Osteoblast (primary cell): Measurements from ENCODE around the gene DMXL2. TPM values are rescaled to one million over a fixed set of nuclear protein-coding genes. Genes with fewer than 3 reads are reported as not detected.

ENCODE experiments used
- DNase-seq: peaks from one replicate; pipeline ENCODE4 v3.0.0; 2011; ENCODE audit warnings: low spot score, mixed read lengths; ENCODE audit not compliant: insufficient read length; ENCODE audit errors: missing footprints
- H2AFZ ChIP-seq: 2 replicates; pipeline ENCODE4 v1.6.0; 2011; ENCODE audit warnings: mild to moderate bottlenecking, low read length
- H3K27ac ChIP-seq: 2 replicates; pipeline ENCODE4 v1.5.1; 2011; ENCODE audit warnings: mild to moderate bottlenecking, low read depth, low read length, moderate library complexity
- H3K27me3 ChIP-seq: 2 replicates; pipeline ENCODE4 v1.6.0; 2012; ENCODE audit warnings: mild to moderate bottlenecking, control low read depth, inconsistent platforms, low read length, moderate library complexity; ENCODE audit not compliant: insufficient read depth
- H3K36me3 ChIP-seq: 2 replicates; pipeline ENCODE4 v1.5.1; 2011; ENCODE audit warnings: mild to moderate bottlenecking, low read length, control low read depth, moderate library complexity; ENCODE audit not compliant: insufficient read depth
- H3K4me1 ChIP-seq: 2 replicates; pipeline ENCODE4 v1.5.1; 2011; ENCODE audit warnings: mild to moderate bottlenecking, low read length, control low read depth, moderate library complexity; ENCODE audit not compliant: insufficient read depth
- H3K4me2 ChIP-seq: 2 replicates; pipeline ENCODE4 v1.6.0; 2011; ENCODE audit warnings: mild to moderate bottlenecking, low read length; ENCODE audit not compliant: insufficient read depth
- H3K4me3 ChIP-seq: fragments of 200-600 bp; sonication (generic); 3 replicates; pipeline ENCODE4 v1.5.1; 2012; ENCODE audit warnings: mild to moderate bottlenecking, low read length, inconsistent platforms; ENCODE audit not compliant: insufficient read depth
- H3K79me2 ChIP-seq: 2 replicates; pipeline ENCODE4 v1.6.0; 2012; ENCODE audit warnings: mild to moderate bottlenecking, low read length, control low read depth, inconsistent platforms; ENCODE audit not compliant: insufficient read depth
- H3K9me3 ChIP-seq: 2 replicates; pipeline ENCODE4 v1.5.1; 2011; ENCODE audit warnings: low read depth, low read length, control low read depth
- H4K20me1 ChIP-seq: 2 replicates; pipeline ENCODE4 v1.6.0; 2012; ENCODE audit warnings: mild to moderate bottlenecking, low read length, control low read depth; ENCODE audit not compliant: insufficient read depth
- CTCF ChIP-seq: IDR thresholded peaks from 2 replicates; pipeline ENCODE4 v1.5.1; 2011; ENCODE audit warnings: mild to moderate bottlenecking, low read depth, low read length, moderate library complexity; ENCODE audit errors: extremely low read depth
- total RNA-seq: library from RNA; depleted of rRNA; stranded (reverse); fragments of >200 nt; gene quantifications from 2 replicates; pipeline ENCODE4 v1.2.3, GENCODE V29; 2012

DMXL2 gene
- total RNA-seq, 1 donor, result 37.3 TPM

- H3K79me2 ChIP-seq, result peaks cover 15% of the 10 kb centered on the region
These were observed 2.7 kb upstream of the DMXL2 start for GRCh38 chr15:51625236-51625635.

GRCh38 chr15:51624022-51624421, 1.5 kb upstream of the DMXL2 start:
- no peak overlapping the region for H2AFZ ChIP-seq
- H3K27me3 ChIP-seq, result peaks cover 9% of the 10 kb centered on the region
- peaks cover 13% of the 10 kb centered on the region for H3K4me1 ChIP-seq
- no peak overlapping the region for H3K4me3 ChIP-seq
- H3K79me2 ChIP-seq, result peaks cover 26% of the 10 kb centered on the region
- H3K4me2 ChIP-seq, result no peak overlapping the region
- no peak overlapping the region for H3K27ac ChIP-seq
- no peak for DNase-seq
- H3K36me3 ChIP-seq, result no peaks in the 10 kb centered on the region
- no peak for TF ChIP-seq CTCF
- no peaks in the 10 kb centered on the region for H3K9me3 ChIP-seq
- peaks cover 12% of the 10 kb centered on the region for H4K20me1 ChIP-seq

More at GRCh38 chr15:51625236-51625635, 2.7 kb upstream of the DMXL2 start:
- no peak overlapping the region for H3K4me2 ChIP-seq
- H4K20me1 ChIP-seq, result peaks cover 6% of the 10 kb centered on the region
- H3K36me3 ChIP-seq, result no peaks in the 10 kb centered on the region
- H3K4me1 ChIP-seq, result peaks cover 13% of the 10 kb centered on the region
- H3K4me3 ChIP-seq, result no peak overlapping the region
- no peak overlapping the region for H3K27ac ChIP-seq
- H2AFZ ChIP-seq, result no peak overlapping the region
- no peaks in the 10 kb centered on the region for H3K9me3 ChIP-seq
- TF ChIP-seq CTCF, result no peak
- no peak for DNase-seq
- H3K27me3 ChIP-seq, result peaks cover 9% of the 10 kb centered on the region

GRCh38 chr15:51623386-51623938, 891 bp upstream of the DMXL2 start:
- no peak for TF ChIP-seq CTCF
- Histone ChIP-seq H3K4me3 (peak overlapping the region; percentile 94), H3K4me2 (peak overlapping the region; percentile 92), H3K36me3 (no peaks in the 10 kb centered on the region), H2AFZ (peak overlapping the region; percentile 99), H3K27ac (no peak overlapping the region), H3K79me2 (peaks cover 29% of the 10 kb centered on the region), H4K20me1 (peaks cover 15% of the 10 kb centered on the region), H3K4me1 (peaks cover 13% of the 10 kb centered on the region), H3K27me3 (peaks cover 9% of the 10 kb centered on the region), H3K9me3 (no peaks in the 10 kb centered on the region)
- DNase-seq, result peak; percentile 79

GRCh38 chr15:51621936-51622603, 501 bp downstream of the DMXL2 start:
- H3K9me3 ChIP-seq, result no peaks in the 10 kb centered on the region
- H4K20me1 ChIP-seq, result peaks cover 15% of the 10 kb centered on the region
- peaks cover 39% of the 10 kb centered on the region for H3K79me2 ChIP-seq
- peak overlapping the region; percentile 99 for H2AFZ ChIP-seq
- no peak for TF ChIP-seq CTCF
- H3K4me3 ChIP-seq, result peak overlapping the region; percentile 94
- peaks cover 13% of the 10 kb centered on the region for H3K4me1 ChIP-seq
- H3K27ac ChIP-seq, result peak overlapping the region; percentile 18
- H3K4me2 ChIP-seq, result peak overlapping the region; percentile 92
- H3K27me3 ChIP-seq, result peaks cover 3% of the 10 kb centered on the region
- H3K36me3 ChIP-seq, result no peaks in the 10 kb centered on the region
- DNase-seq, result peak; percentile 87
